SU-DHL-6 (cell line): ENCODE data around the gene FBXW8.

Experiments used
- EZH2phosphoT487 ChIP-seq: fragments of 200-600 bp; sonication (generic), shearing (Covaris generic); conservative IDR thresholded peaks from 2 replicates; pipeline ENCODE4 v1.6.1; 2018; ENCODE audit warnings: mild to moderate bottlenecking, antibody characterized with exemption, low read length, moderate library complexity, mixed read lengths
- TF ChIP-seq, protein P1 (sequence below): fragments of 200-600 bp; sonication (generic); IDR thresholded peaks from one replicate; pipeline ENCODE4 v1.5.1; 2017; ENCODE audit warnings: antibody characterized with exemption, mild to moderate bottlenecking, low read length, moderate library complexity; ENCODE audit not compliant: insufficient read depth, poor library complexity, severe bottlenecking

DNA sequence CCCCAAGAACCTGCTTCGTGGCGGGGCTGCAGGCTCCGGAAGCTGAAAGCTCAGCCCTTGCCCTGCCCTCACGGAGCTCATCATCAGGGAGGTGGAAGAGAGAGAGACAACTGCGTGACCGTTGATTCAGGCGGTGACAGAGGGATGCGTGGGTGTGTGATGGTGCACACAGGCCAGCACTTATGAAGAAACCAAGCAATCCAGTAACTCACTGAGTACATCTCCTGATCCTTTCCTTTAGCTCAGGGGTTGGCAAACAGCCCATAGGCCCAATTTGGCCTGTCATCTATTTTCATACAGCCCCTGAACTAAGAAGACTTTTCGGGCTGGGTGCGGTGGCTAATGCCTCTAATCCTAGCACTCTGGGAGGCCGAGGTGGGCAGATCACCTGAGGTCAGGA lies 138.5 kb downstream of the FBXW8 start:
- TF ChIP-seq, protein P1, sequence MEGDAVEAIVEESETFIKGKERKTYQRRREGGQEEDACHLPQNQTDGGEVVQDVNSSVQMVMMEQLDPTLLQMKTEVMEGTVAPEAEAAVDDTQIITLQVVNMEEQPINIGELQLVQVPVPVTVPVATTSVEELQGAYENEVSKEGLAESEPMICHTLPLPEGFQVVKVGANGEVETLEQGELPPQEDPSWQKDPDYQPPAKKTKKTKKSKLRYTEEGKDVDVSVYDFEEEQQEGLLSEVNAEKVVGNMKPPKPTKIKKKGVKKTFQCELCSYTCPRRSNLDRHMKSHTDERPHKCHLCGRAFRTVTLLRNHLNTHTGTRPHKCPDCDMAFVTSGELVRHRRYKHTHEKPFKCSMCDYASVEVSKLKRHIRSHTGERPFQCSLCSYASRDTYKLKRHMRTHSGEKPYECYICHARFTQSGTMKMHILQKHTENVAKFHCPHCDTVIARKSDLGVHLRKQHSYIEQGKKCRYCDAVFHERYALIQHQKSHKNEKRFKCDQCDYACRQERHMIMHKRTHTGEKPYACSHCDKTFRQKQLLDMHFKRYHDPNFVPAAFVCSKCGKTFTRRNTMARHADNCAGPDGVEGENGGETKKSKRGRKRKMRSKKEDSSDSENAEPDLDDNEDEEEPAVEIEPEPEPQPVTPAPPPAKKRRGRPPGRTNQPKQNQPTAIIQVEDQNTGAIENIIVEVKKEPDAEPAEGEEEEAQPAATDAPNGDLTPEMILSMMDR: no peak
- no peak for TF ChIP-seq EZH2phosphoT487
